Measurements from ENCODE around the gene RAPH1.

- TF ChIP-seq, protein P1, sequence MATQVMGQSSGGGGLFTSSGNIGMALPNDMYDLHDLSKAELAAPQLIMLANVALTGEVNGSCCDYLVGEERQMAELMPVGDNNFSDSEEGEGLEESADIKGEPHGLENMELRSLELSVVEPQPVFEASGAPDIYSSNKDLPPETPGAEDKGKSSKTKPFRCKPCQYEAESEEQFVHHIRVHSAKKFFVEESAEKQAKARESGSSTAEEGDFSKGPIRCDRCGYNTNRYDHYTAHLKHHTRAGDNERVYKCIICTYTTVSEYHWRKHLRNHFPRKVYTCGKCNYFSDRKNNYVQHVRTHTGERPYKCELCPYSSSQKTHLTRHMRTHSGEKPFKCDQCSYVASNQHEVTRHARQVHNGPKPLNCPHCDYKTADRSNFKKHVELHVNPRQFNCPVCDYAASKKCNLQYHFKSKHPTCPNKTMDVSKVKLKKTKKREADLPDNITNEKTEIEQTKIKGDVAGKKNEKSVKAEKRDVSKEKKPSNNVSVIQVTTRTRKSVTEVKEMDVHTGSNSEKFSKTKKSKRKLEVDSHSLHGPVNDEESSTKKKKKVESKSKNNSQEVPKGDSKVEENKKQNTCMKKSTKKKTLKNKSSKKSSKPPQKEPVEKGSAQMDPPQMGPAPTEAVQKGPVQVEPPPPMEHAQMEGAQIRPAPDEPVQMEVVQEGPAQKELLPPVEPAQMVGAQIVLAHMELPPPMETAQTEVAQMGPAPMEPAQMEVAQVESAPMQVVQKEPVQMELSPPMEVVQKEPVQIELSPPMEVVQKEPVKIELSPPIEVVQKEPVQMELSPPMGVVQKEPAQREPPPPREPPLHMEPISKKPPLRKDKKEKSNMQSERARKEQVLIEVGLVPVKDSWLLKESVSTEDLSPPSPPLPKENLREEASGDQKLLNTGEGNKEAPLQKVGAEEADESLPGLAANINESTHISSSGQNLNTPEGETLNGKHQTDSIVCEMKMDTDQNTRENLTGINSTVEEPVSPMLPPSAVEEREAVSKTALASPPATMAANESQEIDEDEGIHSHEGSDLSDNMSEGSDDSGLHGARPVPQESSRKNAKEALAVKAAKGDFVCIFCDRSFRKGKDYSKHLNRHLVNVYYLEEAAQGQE (IDR thresholded peaks at IDR 0.05; ENCODE audit: borderline replicate concordance): no peak
- TF ChIP-seq CTCF (IDR thresholded peaks at IDR 0.05; ENCODE audit: poor library complexity, severe bottlenecking) (no peak), RAD21 (conservative IDR thresholded peaks at IDR 0.05) (no peak), POLR2AphosphoS5 (IDR thresholded peaks at IDR 0.05) (no peak)
Observed at GRCh38 chr2:203359450-203359849, 175.7 kb downstream of the RAPH1 start.
